NCI-H2081 (cell line): ENCODE data around the gene PPM1D.
"Not testable (repeated sequence)": the region's sequence is repeated elsewhere in the genome, so short reads cannot be mapped to it uniquely, and the experiment has no call there.

Experiments
- DNase-seq, 2 experiments: peaks; one replicate each; lab custom pipeline; 2025; lab: John Stamatoyannopoulos, UW

The PPM1D gene

DNA sequence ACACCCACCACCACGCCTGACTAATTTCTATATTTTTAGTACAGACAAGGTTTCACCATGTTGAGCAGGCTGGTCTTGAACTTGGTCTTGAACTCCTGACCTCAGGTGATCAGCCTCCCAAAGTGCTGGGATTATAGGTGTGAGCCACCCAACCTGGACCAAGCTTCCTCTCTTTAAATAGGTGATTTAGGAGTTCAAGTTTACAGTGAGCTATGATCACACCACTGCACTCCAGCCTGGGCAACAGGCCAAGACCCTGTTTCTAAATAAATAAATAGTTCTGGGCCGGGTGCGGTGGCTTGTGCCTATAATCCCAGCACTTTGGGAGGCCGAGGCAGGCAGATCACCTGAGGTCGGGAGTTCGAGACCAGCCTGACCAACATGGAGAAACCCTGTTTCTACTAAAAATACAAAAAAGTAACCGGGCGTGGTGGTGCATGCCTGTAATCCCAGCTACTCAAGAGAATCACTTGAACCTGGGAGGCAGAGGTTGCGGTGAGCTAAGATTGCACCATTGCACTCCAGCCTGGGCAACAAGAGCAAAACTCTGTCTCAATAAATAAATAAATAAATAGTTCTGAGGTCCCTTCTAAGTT, 6.5 kb upstream of the PPM1D start:
- DNase-seq: peak; percentile 33 to 66

DNA sequence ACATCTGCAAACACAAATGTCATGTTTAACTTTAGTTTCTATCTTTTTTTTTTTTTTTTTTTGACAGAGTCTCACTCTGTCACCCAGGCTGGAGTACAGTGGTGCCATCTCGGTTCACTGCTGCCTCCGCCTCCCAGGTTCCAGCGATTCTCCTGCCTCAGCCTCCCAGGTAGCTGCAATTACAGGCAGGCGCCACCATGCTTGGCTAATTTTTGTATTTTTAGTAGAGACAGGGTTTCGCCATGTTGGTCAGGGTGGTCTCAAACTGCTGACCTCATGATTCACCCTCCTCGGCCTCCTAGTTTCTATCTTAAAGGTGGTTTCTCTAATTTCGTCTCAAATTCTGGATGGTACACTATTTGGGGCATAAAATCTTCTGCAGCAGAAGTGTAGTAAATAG, 5.8 kb upstream of the PPM1D start:
- not testable (repeated sequence) for DNase-seq

DNA sequence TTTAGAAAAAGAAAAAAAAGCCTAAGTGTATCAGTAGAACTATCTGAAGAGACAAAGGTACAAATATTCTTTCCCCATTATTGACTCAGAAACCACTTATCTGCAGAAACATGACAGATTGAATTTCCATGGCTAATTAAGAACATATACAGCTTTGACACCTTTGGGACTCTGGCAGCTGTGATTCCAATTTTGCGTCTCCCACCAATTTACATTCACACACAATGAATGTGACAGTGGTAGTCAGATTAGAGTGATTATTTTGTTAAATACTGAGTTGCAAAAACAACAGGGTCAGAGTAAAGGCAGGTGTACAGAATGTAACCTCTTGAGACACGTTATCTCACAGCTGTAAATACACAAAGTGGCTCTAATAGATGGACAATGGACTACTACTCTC, 5.3 kb upstream of the PPM1D start:
- DNase-seq: peak; percentile 54 to 85

DNA sequence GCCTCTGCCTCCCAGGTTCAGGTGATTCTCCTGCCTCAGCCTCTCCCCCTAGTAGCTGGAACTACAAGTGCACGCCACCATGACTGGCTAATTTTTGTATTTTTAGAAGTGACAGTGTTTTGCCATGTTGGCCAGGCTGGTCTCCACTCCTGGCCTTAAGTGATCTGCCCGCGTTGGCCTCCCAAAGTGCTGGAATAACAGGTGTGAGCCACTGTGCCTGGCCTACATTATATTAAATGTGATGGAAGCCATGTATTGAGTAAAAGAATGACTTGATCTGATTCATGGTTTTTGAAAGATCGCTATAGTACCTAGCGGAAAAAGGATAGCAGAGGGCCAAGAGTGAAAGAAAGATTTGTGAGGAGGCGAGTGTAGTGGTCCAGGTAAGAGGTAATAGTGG, 2.7 kb upstream of the PPM1D start:
- no peak for DNase-seq

DNA sequence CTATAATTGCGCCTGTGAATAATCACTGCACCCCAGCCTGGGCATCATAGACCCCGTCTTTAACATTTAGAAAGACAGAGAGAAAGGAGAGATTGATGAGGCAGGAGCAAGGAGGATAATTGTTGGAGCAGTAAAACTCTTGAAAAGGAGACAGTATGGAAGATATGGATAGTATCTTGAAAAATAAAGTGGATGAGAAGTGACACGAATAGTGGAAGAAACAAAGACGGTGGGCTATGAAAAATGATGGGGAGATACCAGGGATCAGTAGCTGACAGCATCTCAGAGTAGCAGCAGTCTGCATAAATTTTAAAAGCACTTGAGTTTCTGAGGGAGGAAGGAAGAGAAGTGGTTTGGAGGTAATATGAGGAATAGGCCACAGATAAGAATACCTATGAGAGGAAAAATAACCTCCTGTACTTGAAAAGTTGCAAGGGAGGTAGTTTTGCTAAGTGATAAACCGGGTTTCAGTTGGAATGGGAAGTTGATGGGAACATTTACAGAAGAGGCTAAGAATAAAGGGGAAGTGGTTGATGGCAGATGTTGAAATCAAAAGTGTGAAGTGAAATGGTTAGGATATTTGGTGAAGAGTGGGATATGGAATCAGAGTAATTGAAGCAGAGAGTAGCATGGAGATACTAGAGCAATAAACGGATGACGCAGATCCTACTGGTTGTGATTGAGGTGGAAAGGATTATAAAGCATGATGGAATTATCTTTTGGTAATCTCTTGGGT, 1.8 kb upstream of the PPM1D start:
- DNase-seq: no peak

DNA sequence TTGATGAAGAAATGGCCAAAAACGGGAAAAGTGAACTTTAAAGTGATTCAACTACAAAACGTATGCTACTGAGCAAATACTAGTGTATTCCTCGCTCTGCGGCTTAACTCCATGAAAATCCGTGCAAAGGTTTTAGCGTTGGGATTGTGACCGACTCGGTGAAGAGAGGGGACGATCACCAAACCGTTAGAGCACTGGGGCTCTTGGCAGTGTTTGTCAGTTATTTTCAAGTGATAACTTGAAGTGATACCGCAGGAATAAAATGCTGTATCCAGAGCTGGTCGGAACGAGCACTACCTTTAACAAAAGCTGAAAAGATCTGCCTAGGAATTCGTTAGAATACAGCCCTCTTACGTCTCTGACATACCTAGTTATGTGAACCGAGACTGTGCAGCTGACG, 773 bp upstream of the PPM1D start:
- no peak for DNase-seq

DNA sequence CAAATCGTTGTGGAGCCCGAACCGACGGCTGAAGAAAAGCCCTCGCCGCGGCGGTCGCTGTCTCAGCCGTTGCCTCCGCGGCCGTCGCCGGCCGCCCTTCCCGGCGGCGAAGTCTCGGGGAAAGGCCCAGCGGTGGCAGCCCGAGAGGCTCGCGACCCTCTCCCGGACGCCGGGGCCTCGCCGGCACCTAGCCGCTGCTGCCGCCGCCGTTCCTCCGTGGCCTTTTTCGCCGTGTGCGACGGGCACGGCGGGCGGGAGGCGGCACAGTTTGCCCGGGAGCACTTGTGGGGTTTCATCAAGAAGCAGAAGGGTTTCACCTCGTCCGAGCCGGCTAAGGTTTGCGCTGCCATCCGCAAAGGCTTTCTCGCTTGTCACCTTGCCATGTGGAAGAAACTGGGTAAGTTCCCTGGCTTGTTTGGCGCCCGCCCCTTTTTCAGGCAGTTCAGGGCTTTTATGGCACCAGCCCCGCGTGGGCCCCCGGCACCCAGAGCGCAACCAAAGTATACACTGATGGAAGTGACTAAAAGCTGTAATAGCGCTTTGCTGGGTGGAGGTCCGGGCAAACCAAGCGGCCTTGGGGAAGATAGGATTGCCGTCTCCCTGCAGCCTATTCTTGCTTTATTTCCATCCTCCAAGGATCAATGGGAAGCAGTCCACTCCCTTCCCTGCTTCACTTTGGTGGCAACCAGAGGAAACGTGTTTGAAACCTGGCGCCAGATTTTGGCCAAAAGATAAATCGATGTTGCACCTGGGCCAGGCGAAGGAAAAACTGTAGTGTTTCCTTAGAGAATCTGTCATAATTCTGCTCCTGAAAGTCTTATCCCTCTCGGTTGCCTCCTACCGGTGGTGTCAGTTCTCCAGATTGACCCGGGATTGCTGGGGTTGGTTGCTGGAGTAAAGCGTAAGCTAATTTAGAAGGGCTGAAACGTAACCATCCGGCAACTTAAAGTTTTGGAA, 775 bp downstream of the PPM1D start:
- DNase-seq: peak; percentile 83 to 85

DNA sequence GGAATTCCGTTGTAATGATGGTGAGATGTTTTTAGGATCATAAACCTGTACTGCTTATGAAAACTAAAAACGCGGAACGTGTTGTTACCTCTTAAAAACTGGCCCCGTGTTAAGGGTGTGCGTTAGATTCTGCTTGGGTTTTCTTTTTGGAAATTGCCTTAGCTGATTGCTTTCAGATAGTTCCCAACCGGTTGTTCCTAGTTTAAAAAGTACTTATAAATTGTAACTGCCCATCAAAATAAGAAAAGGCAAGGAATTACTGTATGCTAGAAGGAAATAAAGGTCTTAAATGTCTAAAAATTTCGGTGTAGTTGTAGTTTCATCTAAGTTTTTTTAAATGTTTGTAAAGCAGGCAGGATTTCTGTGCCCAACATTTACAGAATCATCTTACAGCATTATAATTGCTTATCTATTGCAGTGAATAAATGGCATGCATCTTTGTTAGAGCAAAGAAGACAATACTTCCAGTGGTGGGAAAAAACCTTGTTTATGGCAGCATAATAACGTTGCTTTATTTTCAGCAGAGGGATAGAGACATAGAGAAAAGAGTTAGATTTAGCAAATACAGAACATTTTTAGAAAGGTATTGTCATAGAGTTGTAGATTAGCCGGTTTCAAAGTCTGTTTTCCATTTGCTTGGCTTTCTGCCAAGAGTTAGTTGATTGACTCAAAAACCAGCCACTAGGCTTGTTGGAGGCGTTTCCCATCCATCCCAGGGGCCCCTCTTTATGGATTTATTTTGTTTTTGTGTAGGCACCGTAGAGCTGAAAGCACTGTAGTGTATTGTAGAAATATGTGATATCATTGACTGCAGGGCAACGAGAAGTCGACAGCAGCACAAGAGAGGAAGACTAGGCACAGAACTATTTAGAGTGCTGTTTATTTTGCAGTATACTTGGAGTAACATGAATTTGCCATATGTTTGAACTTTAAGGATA, 1.7 kb downstream of the PPM1D start:
- peak; percentile 72 to 75 for DNase-seq

DNA sequence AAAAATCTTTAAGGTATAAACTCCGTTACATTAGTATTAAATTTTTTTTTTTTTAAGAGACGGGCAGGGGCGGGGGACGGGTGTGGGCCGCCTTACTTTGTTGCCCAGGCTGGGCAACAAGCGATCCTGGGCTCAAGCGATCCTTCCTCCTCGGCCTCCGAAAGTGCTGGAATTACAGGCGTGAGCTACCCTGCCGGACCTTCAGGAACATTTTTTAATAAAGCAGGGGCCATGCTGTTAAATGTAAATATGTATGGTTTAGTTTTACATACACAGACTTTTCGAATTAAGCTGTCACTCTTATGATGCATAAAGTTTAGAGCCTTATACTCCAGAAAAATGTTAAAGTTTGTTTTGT, 2.4 kb downstream of the PPM1D start:
- no peak for DNase-seq

DNA sequence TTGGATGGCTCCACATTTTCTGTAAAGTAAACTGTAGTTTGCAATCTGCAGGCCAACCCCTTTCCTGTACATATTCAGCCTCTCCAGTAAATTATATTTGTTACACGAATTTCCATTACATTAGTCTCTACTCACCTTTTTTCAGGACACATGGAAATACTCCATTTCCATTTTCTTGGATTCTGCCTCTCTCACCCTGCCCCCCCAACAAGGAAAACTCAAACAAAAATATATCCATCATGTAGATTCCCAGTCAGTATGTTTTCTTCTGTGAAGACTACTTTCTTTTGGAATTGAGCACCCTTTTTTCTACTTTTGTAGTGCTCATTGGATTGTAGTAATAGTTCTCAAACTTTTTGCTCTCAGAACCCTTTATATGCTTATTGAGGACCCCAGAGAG, 2.9 kb downstream of the PPM1D start:
- no peak for DNase-seq

DNA sequence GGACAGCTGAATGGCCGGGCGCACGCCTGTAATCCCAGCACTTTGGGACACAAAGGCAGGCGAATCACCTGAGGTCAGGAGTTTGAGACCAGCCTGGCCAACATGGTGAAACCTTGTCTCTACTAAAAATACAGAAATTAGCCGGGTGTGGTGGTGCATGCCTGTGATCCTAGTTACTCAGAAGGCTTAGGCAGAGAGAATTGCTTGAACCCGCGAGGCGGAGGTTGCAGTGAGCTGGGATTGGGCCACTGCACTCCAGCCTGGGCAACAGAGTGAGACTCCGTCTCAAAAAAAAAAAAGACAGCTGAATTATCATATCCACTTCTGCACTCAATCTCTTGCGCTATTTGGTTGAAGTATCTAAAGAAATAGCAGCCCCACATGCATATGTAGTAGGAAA, 3.5 kb downstream of the PPM1D start:
- DNase-seq: not testable (repeated sequence)

DNA sequence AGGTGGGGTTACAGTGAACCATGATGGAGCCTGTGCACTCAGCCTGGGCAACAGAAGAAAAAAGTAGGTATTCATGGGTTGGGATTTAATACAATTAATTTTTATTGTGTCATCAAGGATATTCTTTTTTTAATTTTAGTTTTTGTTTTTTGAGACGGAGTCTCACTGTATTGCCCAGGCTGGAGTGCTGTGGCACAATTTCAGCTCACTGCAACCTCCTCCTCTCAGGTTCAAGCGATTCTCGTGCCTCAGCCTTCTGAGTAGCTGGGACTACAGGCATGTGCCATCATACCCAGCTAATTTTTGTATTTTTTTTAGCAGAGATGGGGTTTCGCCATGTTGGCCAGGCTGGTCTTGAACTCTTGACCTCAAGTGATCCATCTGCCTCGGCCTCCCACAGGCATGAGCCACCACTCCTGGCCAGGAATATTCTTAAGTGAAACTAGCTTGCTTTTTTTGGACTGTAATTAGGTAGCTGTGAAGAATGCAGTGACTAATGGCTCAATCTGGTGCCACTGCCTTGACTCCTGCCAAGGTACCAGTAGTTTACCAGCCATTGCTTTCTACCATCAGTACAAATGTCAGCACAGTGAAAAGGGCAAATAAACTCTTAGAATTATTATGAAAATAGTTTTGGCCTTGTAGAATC, 4.8 kb downstream of the PPM1D start:
- DNase-seq: no peak

DNA sequence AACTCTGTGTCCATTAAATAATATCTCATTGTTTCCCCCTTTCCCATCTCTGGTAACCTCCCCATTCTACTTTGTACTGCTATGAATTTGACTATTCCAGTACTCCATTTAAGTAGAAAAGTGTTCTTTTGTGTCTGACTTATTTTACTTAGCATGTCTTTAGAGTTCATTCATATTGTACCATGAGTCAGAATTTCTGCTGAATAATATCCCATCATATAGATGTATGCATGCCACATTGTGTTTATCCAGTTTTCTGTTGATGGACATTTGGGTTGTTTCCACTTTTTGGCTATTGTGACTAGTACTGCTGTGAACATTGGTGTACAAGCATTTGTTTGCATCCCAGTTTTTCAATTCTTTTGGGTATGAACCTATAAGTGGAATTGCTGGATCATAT, 6.0 kb downstream of the PPM1D start:
- DNase-seq: no peak

DNA sequence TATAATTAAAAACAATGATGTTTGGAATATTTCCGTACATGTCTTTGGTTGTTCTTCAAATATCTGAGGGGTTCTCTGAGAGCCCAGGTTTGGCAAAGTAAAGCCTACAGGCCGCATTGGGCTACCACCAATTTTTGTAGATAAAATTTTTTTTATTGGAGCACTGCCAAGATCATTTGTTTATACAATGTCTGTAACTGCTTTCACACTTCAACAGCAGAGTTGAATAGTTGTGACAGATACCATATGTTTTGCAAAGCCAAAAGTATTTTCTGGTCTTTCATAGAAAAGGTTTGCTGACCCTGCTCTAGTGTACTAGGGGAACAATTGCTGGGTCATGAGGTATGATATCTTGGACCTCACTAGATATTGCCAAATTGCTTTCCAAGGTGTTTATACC, 10.5 kb downstream of the PPM1D start:
- peak in 1 of 2 experiments; percentile 17 for DNase-seq

DNA sequence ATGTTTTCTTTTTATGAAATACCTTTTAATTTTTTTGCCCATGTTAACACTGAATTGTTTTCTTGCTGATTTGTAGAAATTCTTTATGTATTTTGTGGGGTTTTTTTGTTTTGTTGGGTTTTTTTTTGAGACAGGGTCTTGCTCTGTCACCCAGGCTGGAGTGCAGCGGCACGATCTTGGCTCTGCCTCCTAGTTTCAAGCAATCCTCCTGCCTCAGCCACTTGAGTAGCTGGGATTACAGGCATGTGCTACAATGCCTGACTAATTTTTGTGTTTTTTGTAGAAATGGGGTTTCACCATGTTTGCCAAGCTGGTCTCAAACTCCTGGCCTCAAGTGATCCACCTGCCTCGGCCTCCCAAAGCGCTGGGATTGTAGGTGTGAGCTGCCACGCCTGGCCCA, 11.3 kb downstream of the PPM1D start:
- not testable (repeated sequence) for DNase-seq

DNA sequence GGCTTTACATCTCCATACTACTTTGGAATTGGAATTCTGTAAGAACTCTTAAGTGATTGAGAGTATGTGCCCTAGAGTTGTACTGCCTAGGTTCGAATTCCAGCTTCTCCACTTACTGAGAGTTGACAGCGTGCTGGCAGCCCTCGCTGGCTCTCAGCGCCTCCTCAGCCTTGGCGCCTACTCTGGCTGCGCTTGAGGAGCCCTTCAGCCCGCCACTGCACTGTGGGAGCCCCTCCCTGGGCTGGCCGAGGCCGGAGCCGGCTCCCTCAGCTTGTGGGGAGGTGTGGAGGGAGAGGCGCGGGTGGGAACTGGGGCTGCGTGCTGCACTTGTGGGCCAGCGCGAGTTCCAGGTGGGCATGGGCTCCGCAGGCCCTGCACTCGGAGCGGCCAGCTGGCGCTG, 13.3 kb downstream of the PPM1D start:
- DNase-seq: no peak

DNA sequence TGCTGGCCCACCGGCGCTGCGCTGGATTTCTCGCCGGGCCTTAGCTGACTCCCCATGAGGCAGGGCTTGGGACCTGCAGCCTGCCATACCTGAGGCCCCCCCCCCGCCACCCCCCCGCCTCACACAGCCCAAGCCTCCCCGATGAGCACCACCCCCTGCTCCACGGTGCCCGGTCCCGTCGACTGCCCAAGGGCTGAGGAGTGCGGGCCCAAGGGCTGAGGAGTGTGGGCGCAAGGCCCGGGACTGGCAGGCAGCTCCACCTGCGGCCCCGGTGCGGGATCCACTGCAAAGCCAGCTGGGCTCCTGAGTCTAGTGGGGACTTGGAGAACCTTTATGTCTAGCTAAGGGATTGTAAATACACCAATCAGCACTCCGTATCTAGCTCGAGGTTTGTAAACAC, 13.8 kb downstream of the PPM1D start:
- not testable (repeated sequence) for DNase-seq

DNA sequence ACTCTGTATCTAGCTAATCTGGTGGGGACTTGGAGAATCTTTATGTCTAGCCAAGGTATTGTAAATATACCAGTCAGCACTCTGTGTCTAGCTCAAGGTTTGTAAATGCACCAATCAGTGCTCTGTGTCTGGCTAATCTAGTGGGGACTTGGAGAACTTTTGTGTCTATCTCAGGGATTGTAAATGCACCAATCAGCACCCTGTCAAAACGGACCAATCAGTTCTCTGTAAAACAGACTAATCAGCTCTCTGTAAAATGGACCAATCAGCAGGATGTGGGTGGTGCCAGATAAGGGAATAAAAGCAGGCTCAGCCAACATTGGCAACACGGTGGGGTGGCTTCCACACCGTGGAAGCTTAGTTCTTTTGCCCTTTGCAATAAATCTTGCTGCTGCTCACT, 14.3 kb downstream of the PPM1D start:
- DNase-seq: not testable (repeated sequence)

DNA sequence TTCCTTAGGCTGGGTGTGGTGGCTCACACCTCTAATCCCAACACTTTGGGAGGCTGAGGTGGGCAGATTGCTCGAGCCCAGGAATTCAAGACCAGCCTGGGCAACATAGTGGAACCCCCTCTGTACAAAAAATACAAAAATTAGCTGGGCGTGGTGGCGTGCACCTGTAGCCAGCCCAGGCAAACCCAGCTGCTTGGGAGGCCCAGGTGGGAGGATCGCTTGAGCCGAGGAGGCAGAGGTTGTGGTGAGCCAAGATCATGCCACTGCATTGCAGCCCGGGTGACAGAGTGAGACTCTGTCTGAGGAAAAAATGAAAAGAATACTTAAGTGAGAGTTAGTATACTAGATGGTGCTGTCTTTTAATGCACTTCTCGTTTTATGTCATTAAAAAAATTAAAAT, 15.1 kb downstream of the PPM1D start:
- DNase-seq: no peak

DNA sequence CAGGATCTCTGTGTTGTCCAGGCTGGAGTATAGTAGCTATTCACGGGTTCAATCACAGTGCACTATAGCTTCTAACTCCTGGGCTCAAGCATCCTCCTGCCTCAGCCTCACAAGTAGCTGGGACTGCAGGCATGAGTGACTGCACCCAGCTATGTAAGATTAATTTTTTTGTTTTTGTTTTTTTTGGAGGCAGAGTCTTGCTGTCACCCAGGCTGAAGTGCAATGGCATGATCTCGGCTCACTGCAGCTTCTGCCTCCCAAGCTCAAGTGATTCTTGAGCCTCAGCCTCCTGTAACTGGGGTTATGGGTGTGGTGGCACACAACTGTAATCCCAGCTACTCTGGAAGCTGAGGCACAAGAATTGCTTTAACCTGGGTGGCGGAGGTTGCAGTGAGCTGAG, 15.8 kb downstream of the PPM1D start:
- DNase-seq: no peak

DNA sequence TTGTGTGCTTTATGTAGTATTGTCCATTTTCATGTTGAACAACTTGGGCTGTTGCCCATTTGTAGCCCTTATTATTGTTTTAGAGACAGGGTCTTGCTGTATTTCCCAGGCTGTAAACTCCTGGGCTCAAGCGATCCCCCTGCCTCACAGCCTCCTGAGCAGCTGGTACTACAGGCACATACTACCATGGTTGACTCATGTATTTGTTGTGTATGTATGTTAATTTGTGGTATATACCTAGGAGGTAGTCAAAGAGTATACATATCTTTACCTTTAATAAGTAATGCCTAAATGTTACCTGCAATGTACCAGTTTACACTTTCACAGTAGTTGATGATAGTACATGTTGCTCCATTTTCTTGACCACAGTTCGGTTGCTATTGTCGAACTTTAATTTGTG, 18.1 kb downstream of the PPM1D start:
- no peak for DNase-seq
